GM12878 (cell line): ENCODE data around the gene TIMM29. TPM values are rescaled to one million over a fixed set of nuclear protein-coding genes. Genes with fewer than 3 reads are reported as not detected.

Source experiments
- ATAC-seq: fragments of 200-7000 bp; cut with Tn5 transposase; 3 replicates; pipeline ENCODE4 v1.9.1; 2020; ENCODE audit warnings: mild to moderate bottlenecking, moderate library complexity
- BruUV-seq: library from RNA; stranded (reverse); fragments of 400-500 nt; replicated peaks from 2 replicates; lab custom pipeline; 2021; lab: Mats Ljungman, UMichigan
- CTCF ChIA-PET: fragments of 300-600 bp; sonication (Branson Sonifier 250); formaldehyde crosslinking; extraction: SDS; loops from one replicate; lab custom pipeline; 2021; ENCODE audit warnings: inconsistent platforms; lab: Yijun Ruan, JAX
- POLR2A ChIA-PET: fragments of 350-600 bp; formaldehyde crosslinking; extraction: SDS; loops from one replicate; lab custom pipeline; 2021; ENCODE audit warnings: inconsistent platforms; lab: Charles Lee
- RAD21 ChIA-PET: fragments of 300-600 bp; sonication (Branson Sonifier 250); formaldehyde crosslinking; loops from one replicate; lab custom pipeline; 2023; ENCODE audit warnings: antibody characterized with exemption; ENCODE audit not compliant: unreplicated experiment; lab: Charles Lee
- SMC1A ChIA-PET: fragments of 300-600 bp; sonication (Branson Sonifier 250); formaldehyde crosslinking; loops from one replicate; lab custom pipeline; 2023; ENCODE audit not compliant: unreplicated experiment, uncharacterized antibody; lab: Charles Lee
- DNase-seq: peaks from one replicate; pipeline ENCODE4 v3.0.0-alpha.2; 2011; ENCODE audit warnings: low read depth, low spot score
- FAIRE-seq: peaks from 3 replicates; lab custom pipeline; 2011; peaks lifted over from hg19 to GRCh38; lab: Jason Lieb, UNC
- H2AFZ ChIP-seq: 2 replicates; pipeline ENCODE4 v1.6.0; 2011; ENCODE audit warnings: low read depth, low read length, control low read depth; ENCODE audit not compliant: control insufficient read depth
- H3K27ac ChIP-seq: 2 replicates; pipeline ENCODE4 v1.5.1; 2011; ENCODE audit warnings: control low read depth; ENCODE audit not compliant: control insufficient read depth, insufficient read depth
- H3K27me3 ChIP-seq, 2 experiments: replicated peaks in 1 of 2; 2 replicates each; pipeline versions ENCODE4 v1.6.0 to v1.6.1; 2011; ENCODE audit warnings: low read length in 1 of 2; ENCODE audit not compliant: control insufficient read depth in 2 of 2, insufficient read depth in 2 of 2
- H3K36me3 ChIP-seq, 2 experiments: 2 replicates each; pipeline ENCODE4 v1.5.1; 2011; ENCODE audit warnings: low read length in 1 of 2; ENCODE audit not compliant: control insufficient read depth in 2 of 2, insufficient read depth in 2 of 2
- H3K4me1 ChIP-seq: 2 replicates; pipeline ENCODE4 v1.6.1; 2011; ENCODE audit warnings: mild to moderate bottlenecking, low read length, moderate library complexity, mixed read lengths; ENCODE audit not compliant: control insufficient read depth, insufficient read depth
- H3K4me2 ChIP-seq: 2 replicates; pipeline ENCODE4 v1.6.0; 2011; ENCODE audit warnings: control low read depth; ENCODE audit not compliant: control insufficient read depth, insufficient read depth
- H3K4me3 ChIP-seq: fragments of 200-600 bp; sonication (generic); 2 replicates; pipeline ENCODE4 v1.5.1; 2016
- H3K79me2 ChIP-seq: 2 replicates; pipeline ENCODE4 v1.6.0; 2011; ENCODE audit warnings: low read length; ENCODE audit not compliant: control insufficient read depth, insufficient read depth
- H3K9ac ChIP-seq: 2 replicates; pipeline ENCODE4 v1.8.0; 2011; ENCODE audit warnings: low read length, control low read depth, mixed read lengths; ENCODE audit not compliant: control insufficient read depth, insufficient read depth
- H3K9me3 ChIP-seq: replicated peaks from 3 replicates; pipeline ENCODE4 v1.5.1; 2011; ENCODE audit warnings: mild to moderate bottlenecking, low read length; ENCODE audit not compliant: control insufficient read depth, insufficient read depth
- H4K20me1 ChIP-seq: 2 replicates; pipeline ENCODE4 v1.6.0; 2011; ENCODE audit not compliant: control insufficient read depth, insufficient read depth
- ASH2L ChIP-seq: fragments of 300-600, 200-600 bp; sonication (generic); IDR thresholded peaks from 2 replicates; pipeline ENCODE4 v1.6.1; 2017; ENCODE audit warnings: low read depth, mild to moderate bottlenecking, borderline replicate concordance
- BCLAF1 ChIP-seq: fragments of 450-650 bp; IDR thresholded peaks from 2 replicates; pipeline ENCODE4 v1.6.1; 2017; ENCODE audit warnings: antibody characterized with exemption, mild to moderate bottlenecking, moderate library complexity
- CHD2 ChIP-seq: IDR thresholded peaks from 2 replicates; pipeline ENCODE4 v1.6.1; 2011; ENCODE audit warnings: low read depth, low read length, improper control_type of control experiment, borderline replicate concordance
- CREM ChIP-seq: IDR thresholded peaks from 2 replicates; pipeline ENCODE4 v1.6.1; 2014; ENCODE audit warnings: antibody characterized with exemption, low read depth
- EGR1 ChIP-seq, 2 experiments: IDR thresholded peaks; 1 replicate in 1 of 2; 2 replicates in 1 of 2; pipeline ENCODE4 v1.6.1; 2011 to 2012; ENCODE audit warnings: low read depth in 2 of 2, low read length in 2 of 2, borderline replicate concordance in 1 of 2, mild to moderate bottlenecking in 1 of 2, moderate library complexity in 1 of 2
- ESRRA ChIP-seq: IDR thresholded peaks from 2 replicates; pipeline ENCODE4 v1.6.1; 2012; ENCODE audit warnings: mild to moderate bottlenecking, low read length, improper control_type of control experiment
- JUNB ChIP-seq: IDR thresholded peaks from 2 replicates; pipeline ENCODE4 v1.6.1; 2016; ENCODE audit warnings: antibody characterized with exemption, mild to moderate bottlenecking
- LARP7 ChIP-seq: fragments of 450-650 bp; IDR thresholded peaks from 2 replicates; pipeline ENCODE4 v1.6.1; 2017; ENCODE audit warnings: mild to moderate bottlenecking
- MEF2B ChIP-seq: fragments of 450-650 bp; IDR thresholded peaks from 2 replicates; pipeline ENCODE4 v1.6.1; 2018; ENCODE audit warnings: mild to moderate bottlenecking, moderate library complexity; ENCODE audit not compliant: partially characterized antibody, poor library complexity, severe bottlenecking
- PRDM15 ChIP-seq: fragments of 450-650 bp; formaldehyde crosslinking; IDR thresholded peaks from 2 replicates; pipeline ENCODE4 v1.4.0; 2020; ENCODE audit warnings: mild to moderate bottlenecking, moderate library complexity
- RAD51 ChIP-seq: fragments of 450-650 bp; IDR thresholded peaks from 2 replicates; pipeline ENCODE4 v1.6.1; 2016; ENCODE audit warnings: moderate library complexity, mild to moderate bottlenecking, inconsistent platforms
- SMARCA5 ChIP-seq: fragments of 450-650 bp; IDR thresholded peaks from 2 replicates; pipeline ENCODE4 v1.6.1; 2017; ENCODE audit warnings: mild to moderate bottlenecking
- SRF ChIP-seq, 2 experiments: IDR thresholded peaks; 2 replicates each; pipeline ENCODE4 v1.6.1; 2011; ENCODE audit warnings: low read depth in 2 of 2, low read length in 2 of 2, mild to moderate bottlenecking in 1 of 2, moderate library complexity in 1 of 2
- WGBS: methylation state at CpG from one replicate; pipeline ENCODE4 v1.1.6; 2016; ENCODE audit warnings: low lambda C conversion rate; ENCODE audit not compliant: insufficient replicate concordance, insufficient coverage; ENCODE audit errors: missing lambda C conversion rate; 5-methylcytosine and 5-hydroxymethylcytosine counted together
- in situ Hi-C: fragments of 300-500 bp; cut with MboI; formaldehyde crosslinking; loops from 9 replicates; pipeline ENCODE4 v1.14.3; 2018; ENCODE audit warnings: mixed read lengths
- intact Hi-C: fragments of 100-400 bp; cut with micrococcal nuclease; formaldehyde crosslinking; loops from one replicate; pipeline ENCODE4 v1.14.2; 2022; ENCODE audit not compliant: unreplicated experiment
- polyA plus RNA-seq, 11 experiments: library from polyadenylated mRNA; depleted of rRNA in 4 of 11; unstranded in 6 of 11; stranded (reverse) in 5 of 11; fragments of >200 nt; fragmentation: Nextera tagmentation in 4 of 11; fragmentation: Illumina TruSeq in 1 of 11; extraction: Ambion mirVana in 4 of 11; extraction: Trizol in 1 of 11; gene quantifications; 1 replicate in 1 of 11; 2 replicates in 10 of 11; pipeline versions ENCODE4 v1.2.1 to v1.2.3, GENCODE V29; 2011 to 2016; ENCODE audit warnings: inconsistent platforms in 2 of 11, missing spikeins in 2 of 11, low read depth in 1 of 11
- total RNA-seq, 4 experiments: library from RNA; depleted of rRNA in 3 of 4; stranded (reverse); fragments of >200 nt in 3 of 4; fragmentation: Illumina TruSeq in 1 of 4; extraction: Trizol in 1 of 4; gene quantifications; 2 replicates each; pipeline versions ENCODE4 v1.2.1 to v1.2.3, GENCODE V29; 2013 to 2021
- TF ChIP-seq, protein P1 (sequence below): fragments of 450-650 bp; IDR thresholded peaks from 2 replicates; pipeline ENCODE4 v1.6.1; 2017; ENCODE audit warnings: mild to moderate bottlenecking, moderate library complexity

Gene TIMM29
- total and polyA plus RNA-seq, 10 of the 15 experiments (the other 5 are each of a cell fraction or from before 2014, with no cell fraction given) = 2.4 to 27.9 (median 13.5) TPM

DNA sequence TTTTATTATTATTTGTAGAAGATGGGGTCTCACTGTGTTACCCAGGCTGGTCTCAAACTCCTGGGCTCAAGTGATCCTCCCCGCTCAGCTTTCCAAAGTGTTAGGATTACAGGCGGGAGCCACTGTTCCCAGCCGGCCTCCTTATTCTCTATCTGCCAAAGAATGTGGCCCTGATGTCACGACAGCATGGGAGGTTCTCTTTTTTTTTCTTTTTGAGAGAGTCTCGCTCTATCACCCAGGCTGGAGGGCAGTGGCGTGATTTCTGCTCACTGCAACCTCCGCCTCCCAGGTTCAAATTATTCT is 33.7 kb upstream of the TIMM29 start (continued):
- TF ChIP-seq CHD2 (no peak), SMARCA5 (no peak), ASH2L (no peak), RAD51 (no peak)

DNA sequence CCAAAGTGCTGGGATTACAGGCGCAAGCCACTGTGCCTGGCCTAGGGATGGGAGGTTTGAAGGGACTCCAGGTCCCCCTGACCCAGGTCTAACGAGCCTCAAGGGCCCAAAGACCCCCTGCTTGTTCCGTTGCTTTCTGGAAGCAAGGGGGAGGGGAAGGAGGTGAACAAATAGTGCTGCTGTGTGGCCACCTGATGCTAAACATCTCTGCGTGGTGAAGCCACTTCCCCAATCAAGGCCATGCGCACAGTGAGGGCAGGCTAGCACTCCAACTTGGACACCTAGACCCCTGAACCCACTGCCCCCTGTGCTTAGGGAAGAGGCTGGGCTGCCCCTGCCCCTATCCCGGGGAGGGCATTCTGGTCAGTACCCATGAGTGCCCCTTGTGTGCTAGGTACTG is 33.2 kb upstream of the TIMM29 start:
- Histone ChIP-seq H4K20me1 (peaks cover 3% of the 10 kb centered on the region), H3K4me1 (peaks cover 4% of the 10 kb centered on the region; the same call in 1 of the 2 replicates), H3K4me3 (no peak overlapping the region), H3K36me3 (peaks cover 3 to 20% of the 10 kb centered on the region in 2 experiments), H3K27me3 (no peaks in the 10 kb centered on the region), H3K79me2 (peaks cover 38% of the 10 kb centered on the region), H3K27ac (no peak overlapping the region), H2AFZ (no peak overlapping the region), H3K9ac (no peak overlapping the region), H3K4me2 (no peak overlapping the region), H3K9me3 (no peaks in the 10 kb centered on the region)
- FAIRE-seq = no peak
- ChIA-PET RAD21 (no interaction called here), SMC1A (interaction anchor here (1.2 kb wide), 1 partner anchor 178 kb away, joined by 3 read pairs; the partner anchor contains the start of gene DNM2), CTCF (no interaction called here), POLR2A (no interaction called here)
- ATAC-seq = no peak
- no peak for DNase-seq
- intact Hi-C loops (no loop called here), in situ Hi-C loops (no loop called here)
- no TSS peak for BruUV-seq
- whole genome bisulfite sequencing = 85% methylated on average over 5 of the region's 6 CpGs
- TF ChIP-seq ESRRA (no peak), MEF2B (no peak), CREM (no peak), BCLAF1 (no peak), EGR1 (IDR thresholded peaks at IDR 0.05; ENCODE audit: borderline replicate concordance in 1 of 2, low read depth in 2 of 2, low read length in 2 of 2) (no peak), JUNB (no peak), PRDM15 (CRISPR knock-in tag) (no peak), LARP7 (no peak), SRF (IDR thresholded peaks at IDR 0.05; ENCODE audit: low read depth in 2 of 2, low read length in 2 of 2) (no peak)
- TF ChIP-seq, protein P1, sequence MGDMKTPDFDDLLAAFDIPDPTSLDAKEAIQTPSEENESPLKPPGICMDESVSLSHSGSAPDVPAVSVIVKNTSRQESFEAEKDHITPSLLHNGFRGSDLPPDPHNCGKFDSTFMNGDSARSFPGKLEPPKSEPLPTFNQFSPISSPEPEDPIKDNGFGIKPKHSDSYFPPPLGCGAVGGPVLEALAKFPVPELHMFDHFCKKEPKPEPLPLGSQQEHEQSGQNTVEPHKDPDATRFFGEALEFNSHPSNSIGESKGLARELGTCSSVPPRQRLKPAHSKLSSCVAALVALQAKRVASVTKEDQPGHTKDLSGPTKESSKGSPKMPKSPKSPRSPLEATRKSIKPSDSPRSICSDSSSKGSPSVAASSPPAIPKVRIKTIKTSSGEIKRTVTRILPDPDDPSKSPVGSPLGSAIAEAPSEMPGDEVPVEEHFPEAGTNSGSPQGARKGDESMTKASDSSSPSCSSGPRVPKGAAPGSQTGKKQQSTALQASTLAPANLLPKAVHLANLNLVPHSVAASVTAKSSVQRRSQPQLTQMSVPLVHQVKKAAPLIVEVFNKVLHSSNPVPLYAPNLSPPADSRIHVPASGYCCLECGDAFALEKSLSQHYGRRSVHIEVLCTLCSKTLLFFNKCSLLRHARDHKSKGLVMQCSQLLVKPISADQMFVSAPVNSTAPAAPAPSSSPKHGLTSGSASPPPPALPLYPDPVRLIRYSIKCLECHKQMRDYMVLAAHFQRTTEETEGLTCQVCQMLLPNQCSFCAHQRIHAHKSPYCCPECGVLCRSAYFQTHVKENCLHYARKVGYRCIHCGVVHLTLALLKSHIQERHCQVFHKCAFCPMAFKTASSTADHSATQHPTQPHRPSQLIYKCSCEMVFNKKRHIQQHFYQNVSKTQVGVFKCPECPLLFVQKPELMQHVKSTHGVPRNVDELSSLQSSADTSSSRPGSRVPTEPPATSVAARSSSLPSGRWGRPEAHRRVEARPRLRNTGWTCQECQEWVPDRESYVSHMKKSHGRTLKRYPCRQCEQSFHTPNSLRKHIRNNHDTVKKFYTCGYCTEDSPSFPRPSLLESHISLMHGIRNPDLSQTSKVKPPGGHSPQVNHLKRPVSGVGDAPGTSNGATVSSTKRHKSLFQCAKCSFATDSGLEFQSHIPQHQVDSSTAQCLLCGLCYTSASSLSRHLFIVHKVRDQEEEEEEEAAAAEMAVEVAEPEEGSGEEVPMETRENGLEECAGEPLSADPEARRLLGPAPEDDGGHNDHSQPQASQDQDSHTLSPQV = no peak
